Measurements from ENCODE around the gene MCUB.

DNA sequence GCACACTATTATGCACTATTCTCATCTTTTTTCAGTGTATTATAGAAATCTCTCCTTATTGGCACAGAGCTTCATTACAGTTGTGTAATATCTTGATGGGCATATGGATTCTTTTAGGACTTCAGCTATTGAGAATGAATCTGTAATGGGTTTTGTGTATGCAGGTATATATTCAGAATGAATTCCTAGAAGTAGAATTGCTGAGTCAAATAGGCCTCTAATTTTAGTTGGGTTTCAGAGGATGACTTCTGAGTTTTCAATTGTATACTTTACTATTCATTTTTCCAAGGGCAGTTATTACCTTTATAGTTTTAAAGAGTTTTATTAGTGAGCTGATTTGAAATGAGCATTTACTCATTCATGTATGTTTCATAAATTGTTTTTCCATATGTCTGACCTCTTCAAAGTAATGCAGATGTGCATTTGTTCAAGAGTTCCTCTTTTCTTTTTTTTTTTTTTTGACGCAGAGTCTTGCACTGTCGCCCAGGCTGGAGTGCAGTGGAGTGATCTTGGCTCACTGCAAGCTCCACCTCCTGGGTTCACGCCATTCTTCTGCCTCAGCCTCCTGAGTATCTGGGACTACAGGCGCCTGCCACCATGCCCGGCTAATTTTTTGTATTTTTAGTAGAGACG is 123.7 kb downstream of the MCUB start:
- TF ChIP-seq POLR2A (IDR thresholded peaks at IDR 0.05), result no peak
- TF ChIP-seq, protein P1, sequence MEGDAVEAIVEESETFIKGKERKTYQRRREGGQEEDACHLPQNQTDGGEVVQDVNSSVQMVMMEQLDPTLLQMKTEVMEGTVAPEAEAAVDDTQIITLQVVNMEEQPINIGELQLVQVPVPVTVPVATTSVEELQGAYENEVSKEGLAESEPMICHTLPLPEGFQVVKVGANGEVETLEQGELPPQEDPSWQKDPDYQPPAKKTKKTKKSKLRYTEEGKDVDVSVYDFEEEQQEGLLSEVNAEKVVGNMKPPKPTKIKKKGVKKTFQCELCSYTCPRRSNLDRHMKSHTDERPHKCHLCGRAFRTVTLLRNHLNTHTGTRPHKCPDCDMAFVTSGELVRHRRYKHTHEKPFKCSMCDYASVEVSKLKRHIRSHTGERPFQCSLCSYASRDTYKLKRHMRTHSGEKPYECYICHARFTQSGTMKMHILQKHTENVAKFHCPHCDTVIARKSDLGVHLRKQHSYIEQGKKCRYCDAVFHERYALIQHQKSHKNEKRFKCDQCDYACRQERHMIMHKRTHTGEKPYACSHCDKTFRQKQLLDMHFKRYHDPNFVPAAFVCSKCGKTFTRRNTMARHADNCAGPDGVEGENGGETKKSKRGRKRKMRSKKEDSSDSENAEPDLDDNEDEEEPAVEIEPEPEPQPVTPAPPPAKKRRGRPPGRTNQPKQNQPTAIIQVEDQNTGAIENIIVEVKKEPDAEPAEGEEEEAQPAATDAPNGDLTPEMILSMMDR (IDR thresholded peaks at IDR 0.05), result no peak

Measured in testis (tissue), 2 donors.